GM21619 (cell line): Measurements from ENCODE around the gene FUOM.

ENCODE experiments used
- ATAC-seq: cut with Tn5 transposase; IDR thresholded peaks from one replicate; pipeline ENCODE4 v1.9.1; 2021; ENCODE audit not compliant: unreplicated experiment

The FUOM gene

GRCh38 chr10:133315847-133316246 is 42.0 kb downstream of the FUOM start:
- ATAC-seq: no peak

GRCh38 chr10:133314911-133315310 is 42.9 kb downstream of the FUOM start:
- ATAC-seq: no peak

- ATAC-seq: no peak
Measured at GRCh38 chr10:133313192-133313591, 44.6 kb downstream of the FUOM start.

- no peak for ATAC-seq
Measured at GRCh38 chr10:133312769-133313145, 45.1 kb downstream of the FUOM start.

GRCh38 chr10:133312016-133312768 is 45.6 kb downstream of the FUOM start:
- no peak for ATAC-seq

- no peak for ATAC-seq
Measured at GRCh38 chr10:133311570-133311969, 46.2 kb downstream of the FUOM start.

GRCh38 chr10:133310789-133311188 is 47.0 kb downstream of the FUOM start:
- no peak for ATAC-seq

- no peak for ATAC-seq
Measured at GRCh38 chr10:133310399-133310755, 47.4 kb downstream of the FUOM start.

- ATAC-seq: no peak
Measured at GRCh38 chr10:133309720-133310398, 48.0 kb downstream of the FUOM start.

- ATAC-seq: peak; percentile 66
Measured at GRCh38 chr10:133309100-133309719, 48.6 kb downstream of the FUOM start.

GRCh38 chr10:133308421-133309099 is 49.3 kb downstream of the FUOM start, which contains the start of the genes TUBGCP2 and ZNF511:
Gene TUBGCP2, minus strand, starts transcription at chr10:133308872. Its CDS starts 5,931 bp downstream, at chr10:133302941.
Gene ZNF511, plus strand, starts transcription at chr10:133308914. Its CDS starts 30 bp downstream, at chr10:133308944.
- ATAC-seq: peak; percentile 80

- peak; percentile 41 for ATAC-seq
Measured at GRCh38 chr10:133307776-133308420, 49.9 kb downstream of the FUOM start.

GRCh38 chr10:133306941-133307379 is 50.9 kb downstream of the FUOM start:
- no peak for ATAC-seq

- ATAC-seq: no peak
Measured at GRCh38 chr10:133306097-133306476, 51.7 kb downstream of the FUOM start.
